GM18511 (cell line): ENCODE results near the gene ZNF543.

Source experiments
- ATAC-seq: cut with Tn5 transposase; IDR thresholded peaks from one replicate; pipeline ENCODE4 v1.9.1; 2021; ENCODE audit warnings: mild to moderate bottlenecking, moderate library complexity; ENCODE audit not compliant: unreplicated experiment

ZNF543 gene

DNA sequence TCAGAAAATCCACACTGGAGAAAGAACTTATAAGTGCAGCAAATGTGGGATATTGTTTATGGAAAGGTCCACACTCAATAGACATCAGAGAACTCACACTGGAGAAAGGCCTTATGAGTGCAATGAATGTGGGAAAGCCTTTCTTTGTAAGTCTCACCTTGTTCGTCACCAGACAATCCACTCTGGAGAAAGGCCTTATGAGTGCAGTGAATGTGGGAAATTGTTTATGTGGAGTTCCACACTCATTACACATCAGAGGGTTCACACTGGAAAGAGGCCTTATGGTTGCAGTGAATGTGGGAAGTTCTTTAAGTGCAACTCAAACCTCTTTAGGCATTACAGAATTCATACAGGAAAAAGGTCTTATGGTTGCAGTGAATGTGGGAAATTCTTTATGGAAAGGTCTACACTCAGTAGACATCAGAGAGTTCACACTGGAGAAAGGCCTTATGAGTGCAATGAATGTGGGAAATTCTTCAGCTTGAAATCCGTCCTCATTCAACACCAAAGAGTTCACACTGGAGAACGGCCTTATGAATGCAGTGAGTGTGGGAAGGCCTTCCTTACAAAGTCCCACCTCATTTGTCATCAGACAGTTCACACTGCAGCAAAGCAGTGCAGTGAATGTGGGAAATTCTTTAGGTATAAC is 57.4 kb downstream of the ZNF543 start:
- ATAC-seq = no peak
